ENCODE measurements around the gene PLCB1. TPM values are rescaled to one million over a fixed set of nuclear protein-coding genes. Genes with fewer than 3 reads are reported as not detected.
A peak's percentile ranks its signal among the peaks of the same experiment; 100 is the strongest.

Gene PLCB1
- polyA plus RNA-seq, 3 donors: 36.5 to 51.1 (median 46.4) TPM

GRCh38 chr20:8664778-8665177 is 532.7 kb downstream of the PLCB1 start:
- DNase-seq (ENCODE audit: extremely low read depth in 1 of 11, low read depth in 9 of 11, low spot score in 4 of 11): no peak

GRCh38 chr20:8667306-8667705 is 535.2 kb downstream of the PLCB1 start:
- no peak for DNase-seq (ENCODE audit: extremely low read depth in 1 of 11, low read depth in 9 of 11, low spot score in 4 of 11)

GRCh38 chr20:8670207-8670892 is 538.3 kb downstream of the PLCB1 start:
- no peak for DNase-seq (ENCODE audit: extremely low read depth in 1 of 11, low read depth in 9 of 11, low spot score in 4 of 11)

GRCh38 chr20:8670893-8671215 is 538.8 kb downstream of the PLCB1 start:
- DNase-seq (ENCODE audit: extremely low read depth in 1 of 11, low read depth in 9 of 11, low spot score in 4 of 11): no peak

GRCh38 chr20:8671370-8671961 is 539.4 kb downstream of the PLCB1 start:
- DNase-seq (ENCODE audit: extremely low read depth in 1 of 11, low read depth in 9 of 11, low spot score in 4 of 11): no peak

- no peak for DNase-seq (ENCODE audit: extremely low read depth in 1 of 11, low read depth in 9 of 11, low spot score in 4 of 11)
These were observed 541.0 kb downstream of the PLCB1 start for GRCh38 chr20:8673116-8673515.

GRCh38 chr20:8675896-8676295 is 543.8 kb downstream of the PLCB1 start:
- DNase-seq (ENCODE audit: extremely low read depth in 1 of 11, low read depth in 9 of 11, low spot score in 4 of 11): no peak

- no peak for DNase-seq (ENCODE audit: extremely low read depth in 1 of 11, low read depth in 9 of 11, low spot score in 4 of 11)
These were observed 546.2 kb downstream of the PLCB1 start for GRCh38 chr20:8678098-8678776.

GRCh38 chr20:8689337-8689736 is 557.3 kb downstream of the PLCB1 start:
- DNase-seq (ENCODE audit: extremely low read depth in 1 of 11, low read depth in 9 of 11, low spot score in 4 of 11): no peak

GRCh38 chr20:8690074-8690473 is 558.0 kb downstream of the PLCB1 start:
- DNase-seq (ENCODE audit: extremely low read depth in 1 of 11, low read depth in 9 of 11, low spot score in 4 of 11): no peak

GRCh38 chr20:8693709-8694108 is 561.6 kb downstream of the PLCB1 start:
- DNase-seq (ENCODE audit: extremely low read depth in 1 of 11, low read depth in 9 of 11, low spot score in 4 of 11): no peak

GRCh38 chr20:8700756-8701155 is 568.7 kb downstream of the PLCB1 start:
- no peak for DNase-seq (ENCODE audit: extremely low read depth in 1 of 11, low read depth in 9 of 11, low spot score in 4 of 11)

- DNase-seq (ENCODE audit: extremely low read depth in 1 of 11, low read depth in 9 of 11, low spot score in 4 of 11): no peak
These were observed 575.1 kb downstream of the PLCB1 start for GRCh38 chr20:8706961-8707700.

- no peak for DNase-seq (ENCODE audit: extremely low read depth in 1 of 11, low read depth in 9 of 11, low spot score in 4 of 11)
These were observed 577.6 kb downstream of the PLCB1 start for GRCh38 chr20:8709627-8710026.

GRCh38 chr20:8711501-8711900 is 579.4 kb downstream of the PLCB1 start:
- DNase-seq (ENCODE audit: extremely low read depth in 1 of 11, low read depth in 9 of 11, low spot score in 4 of 11): no peak

- no peak for DNase-seq (ENCODE audit: extremely low read depth in 1 of 11, low read depth in 9 of 11, low spot score in 4 of 11)
These were observed 582.1 kb downstream of the PLCB1 start for GRCh38 chr20:8714206-8714605.

GRCh38 chr20:8718279-8718678 is 586.2 kb downstream of the PLCB1 start:
- DNase-seq (ENCODE audit: extremely low read depth in 1 of 11, low read depth in 9 of 11, low spot score in 4 of 11): no peak

- DNase-seq (ENCODE audit: extremely low read depth in 1 of 11, low read depth in 9 of 11, low spot score in 4 of 11): no peak
These were observed 588.0 kb downstream of the PLCB1 start for GRCh38 chr20:8720089-8720488.

- DNase-seq (ENCODE audit: extremely low read depth in 1 of 11, low read depth in 9 of 11, low spot score in 4 of 11): peak; percentile 28 to 52 (median 43)
These were observed 589.0 kb downstream of the PLCB1 start for GRCh38 chr20:8721098-8721497.

Data from renal cortex interstitium (tissue), 11 donors.